NCI-H2171 (cell line): ENCODE measurements around the gene YJEFN3.

Experiments
- DNase-seq: peaks from one replicate; lab custom pipeline; 2025; lab: John Stamatoyannopoulos, UW

Gene YJEFN3

GRCh38 chr19:19528721-19529490, at the start of gene YJEFN3:
Gene YJEFN3 (plus strand): TSS chr19:19528911. CDS start chr19:19528933, 22 bp downstream.
- DNase-seq, result no peak

GRCh38 chr19:19480688-19481087, 48.0 kb upstream of the YJEFN3 start:
- no peak for DNase-seq

GRCh38 chr19:19482809-19483596, 45.7 kb upstream of the YJEFN3 start:
- DNase-seq, result peak; percentile 44

GRCh38 chr19:19485161-19485997, 43.3 kb upstream of the YJEFN3 start:
- DNase-seq, result no peak

GRCh38 chr19:19485998-19486290, 42.8 kb upstream of the YJEFN3 start:
- no peak for DNase-seq

- DNase-seq, result peak; percentile 25
These were observed 42.2 kb upstream of the YJEFN3 start for GRCh38 chr19:19486343-19487076.

- no peak for DNase-seq
These were observed 41.4 kb upstream of the YJEFN3 start for GRCh38 chr19:19487077-19487949.

GRCh38 chr19:19487950-19488874, 40.5 kb upstream of the YJEFN3 start:
- no peak for DNase-seq

GRCh38 chr19:19488875-19489690, 39.6 kb upstream of the YJEFN3 start:
- DNase-seq, result peak; percentile 59

GRCh38 chr19:19489804-19490204, 38.9 kb upstream of the YJEFN3 start:
- DNase-seq, result no peak

GRCh38 chr19:19490214-19490968, 38.3 kb upstream of the YJEFN3 start:
- peak; percentile 51 for DNase-seq

- DNase-seq, result no peak
These were observed 37.2 kb upstream of the YJEFN3 start for GRCh38 chr19:19491321-19492025.

- DNase-seq, result no peak
These were observed 36.6 kb upstream of the YJEFN3 start for GRCh38 chr19:19492026-19492610.

- no peak for DNase-seq
These were observed 34.7 kb upstream of the YJEFN3 start for GRCh38 chr19:19493841-19494546.

- no peak for DNase-seq
These were observed 32.8 kb upstream of the YJEFN3 start for GRCh38 chr19:19495614-19496603.
